ENCODE data around the gene CLDN5. TPM values are rescaled to one million over a fixed set of nuclear protein-coding genes. Genes with fewer than 3 reads are reported as not detected.

Gene CLDN5
- total RNA-seq, 4 donors from 2014 or later, result 94.9 to 170 (median 117) TPM

DNA sequence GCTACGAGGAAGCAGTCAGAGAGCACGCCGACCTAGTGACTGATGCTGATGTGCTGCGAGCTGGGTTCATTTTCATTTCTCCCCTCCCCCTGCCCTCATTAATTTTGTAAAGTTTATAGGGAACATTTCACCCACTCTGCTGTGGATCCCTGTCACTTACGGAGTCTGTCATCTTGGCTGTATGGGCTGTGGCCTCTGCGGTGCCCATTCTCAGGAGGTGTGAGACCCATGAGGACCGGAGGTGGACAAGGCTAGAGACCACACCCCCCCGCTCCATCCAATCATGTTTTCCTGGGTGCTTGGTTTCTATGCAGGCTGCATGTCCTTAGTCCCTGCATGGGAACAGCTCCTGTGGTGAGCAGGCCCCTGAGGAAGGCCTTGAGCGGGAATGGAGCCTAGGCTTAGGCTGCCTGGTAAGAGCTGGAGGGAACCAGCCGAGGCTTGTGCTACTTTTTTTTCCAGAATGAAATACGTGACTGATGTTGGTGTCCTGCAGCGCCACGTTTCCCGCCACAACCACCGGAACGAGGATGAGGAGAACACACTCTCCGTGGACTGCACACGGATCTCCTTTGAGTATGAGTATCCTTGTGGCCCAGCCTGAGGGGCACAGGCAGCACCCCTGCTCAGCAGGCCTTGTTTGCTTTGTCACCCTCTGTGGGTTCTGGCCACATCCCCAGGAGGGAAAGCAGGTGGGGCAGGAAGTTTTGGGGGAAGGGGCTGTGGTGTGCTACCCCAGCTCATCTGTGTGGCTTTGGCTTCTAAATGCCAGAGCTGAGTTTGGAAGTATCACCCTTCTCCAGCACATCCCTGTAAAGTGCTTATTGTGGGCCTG lies 19.1 kb downstream of the CLDN5 start:
- TF ChIP-seq, protein P1, sequence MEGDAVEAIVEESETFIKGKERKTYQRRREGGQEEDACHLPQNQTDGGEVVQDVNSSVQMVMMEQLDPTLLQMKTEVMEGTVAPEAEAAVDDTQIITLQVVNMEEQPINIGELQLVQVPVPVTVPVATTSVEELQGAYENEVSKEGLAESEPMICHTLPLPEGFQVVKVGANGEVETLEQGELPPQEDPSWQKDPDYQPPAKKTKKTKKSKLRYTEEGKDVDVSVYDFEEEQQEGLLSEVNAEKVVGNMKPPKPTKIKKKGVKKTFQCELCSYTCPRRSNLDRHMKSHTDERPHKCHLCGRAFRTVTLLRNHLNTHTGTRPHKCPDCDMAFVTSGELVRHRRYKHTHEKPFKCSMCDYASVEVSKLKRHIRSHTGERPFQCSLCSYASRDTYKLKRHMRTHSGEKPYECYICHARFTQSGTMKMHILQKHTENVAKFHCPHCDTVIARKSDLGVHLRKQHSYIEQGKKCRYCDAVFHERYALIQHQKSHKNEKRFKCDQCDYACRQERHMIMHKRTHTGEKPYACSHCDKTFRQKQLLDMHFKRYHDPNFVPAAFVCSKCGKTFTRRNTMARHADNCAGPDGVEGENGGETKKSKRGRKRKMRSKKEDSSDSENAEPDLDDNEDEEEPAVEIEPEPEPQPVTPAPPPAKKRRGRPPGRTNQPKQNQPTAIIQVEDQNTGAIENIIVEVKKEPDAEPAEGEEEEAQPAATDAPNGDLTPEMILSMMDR (IDR thresholded peaks at IDR 0.05), result no peak
- no peak for TF ChIP-seq POLR2A (IDR thresholded peaks at IDR 0.05)
- intact Hi-C loops (cut with DNase I; ENCODE audit: low total_unique reads), result no loop called here
- no peak for DNase-seq (ENCODE audit: low spot score in 2 of 2)
- WGBS, 2 donors, result 89 to 94% methylated on average over 18 of the region's 18 CpGs
- no peak overlapping the region for H3K4me3 ChIP-seq (ENCODE audit: low read depth, poor library complexity, severe bottlenecking)

DNA sequence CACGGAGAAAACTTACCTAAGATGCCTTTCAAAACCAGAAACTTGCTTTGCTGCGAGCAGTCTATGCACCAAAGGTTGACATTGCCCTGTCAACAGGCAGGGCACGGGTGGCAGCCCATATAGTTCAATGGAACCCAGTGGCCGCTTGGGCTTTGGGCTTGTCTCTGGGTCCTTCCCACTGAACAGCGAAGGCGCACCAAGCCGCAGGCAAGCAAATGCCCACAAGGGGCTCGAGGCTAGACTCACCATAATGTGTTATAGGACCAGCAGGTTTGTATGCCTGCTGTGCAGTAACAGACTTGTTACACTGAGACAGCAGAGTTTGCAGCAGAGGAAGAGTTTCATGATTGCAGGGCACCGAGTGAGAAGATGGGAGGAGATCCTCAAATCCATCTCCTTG lies 20.3 kb downstream of the CLDN5 start:
- WGBS, 2 donors, result 92 to 96% methylated on average over 9 of the region's 9 CpGs
- H3K4me3 ChIP-seq (ENCODE audit: low read depth, poor library complexity, severe bottlenecking), result no peak overlapping the region
- DNase-seq (ENCODE audit: low spot score in 2 of 2), result no peak
- intact Hi-C loops (cut with DNase I; ENCODE audit: low total_unique reads), result no loop called here
- TF ChIP-seq, protein P1 (IDR thresholded peaks at IDR 0.05), result no peak
- TF ChIP-seq POLR2A (IDR thresholded peaks at IDR 0.05), result no peak

DNA sequence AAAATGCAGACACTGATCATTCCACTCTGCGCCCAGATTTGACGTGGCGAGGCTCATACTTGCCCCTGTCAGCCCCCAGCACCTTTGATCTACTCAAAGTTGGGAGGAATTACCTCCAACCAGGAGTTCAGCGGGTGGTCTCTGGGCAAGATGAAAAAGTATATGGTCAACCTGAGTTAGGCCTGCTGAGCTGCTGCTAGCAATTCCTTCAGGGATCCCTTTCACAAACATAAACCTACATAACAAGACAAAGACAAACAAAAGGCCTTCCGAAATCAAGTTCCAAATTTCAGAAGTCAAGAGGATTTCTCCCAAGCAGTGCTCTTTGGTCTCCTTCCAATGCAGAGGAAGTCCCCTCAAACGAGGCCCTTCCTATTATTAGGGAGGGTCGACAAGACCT lies 20.8 kb downstream of the CLDN5 start:
- H3K4me3 ChIP-seq (ENCODE audit: low read depth, poor library complexity, severe bottlenecking), result no peak overlapping the region
- TF ChIP-seq, protein P1 (IDR thresholded peaks at IDR 0.05), result no peak
- no peak for TF ChIP-seq POLR2A (IDR thresholded peaks at IDR 0.05)
- 85 to 86% methylated on average over 7 of the region's 7 CpGs for WGBS, 2 donors
- no peak for DNase-seq (ENCODE audit: low spot score in 2 of 2)
- intact Hi-C loops (cut with DNase I; ENCODE audit: low total_unique reads), result no loop called here

DNA sequence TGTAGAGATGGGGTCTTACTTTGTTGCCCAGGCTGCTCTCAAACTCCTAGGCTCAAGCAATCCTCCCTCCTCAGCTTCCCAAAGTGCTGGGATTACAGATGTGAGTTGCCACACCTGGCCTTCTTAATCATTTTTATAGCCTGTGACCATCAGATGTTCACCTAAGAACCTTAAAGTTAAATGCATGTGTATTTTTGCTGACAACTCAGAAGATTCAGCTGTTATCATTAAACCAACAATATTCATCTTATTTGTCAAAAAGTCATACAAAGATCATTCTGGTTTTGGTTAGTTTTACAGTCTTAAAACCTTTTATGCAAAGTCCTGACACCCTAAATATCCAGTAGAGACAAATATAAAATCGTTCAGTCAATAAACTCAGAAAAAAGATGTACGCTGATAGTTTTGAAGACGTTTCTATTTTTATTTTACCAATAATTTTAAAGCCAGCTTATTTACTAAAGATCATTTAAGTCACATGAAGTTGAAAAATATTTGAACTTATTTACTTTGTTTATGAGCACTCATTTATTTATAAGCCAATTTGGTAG lies 22.2 kb downstream of the CLDN5 start:
- no peak overlapping the region for H3K4me3 ChIP-seq (ENCODE audit: low read depth, poor library complexity, severe bottlenecking)
- no peak for TF ChIP-seq POLR2A (IDR thresholded peaks at IDR 0.05)
- TF ChIP-seq, protein P1 (IDR thresholded peaks at IDR 0.05), result no peak
- 90 to 91% methylated on average over 3 of the region's 3 CpGs for WGBS, 2 donors
- intact Hi-C loops (cut with DNase I; ENCODE audit: low total_unique reads), result no loop called here
- no peak for DNase-seq (ENCODE audit: low spot score in 2 of 2)

DNA sequence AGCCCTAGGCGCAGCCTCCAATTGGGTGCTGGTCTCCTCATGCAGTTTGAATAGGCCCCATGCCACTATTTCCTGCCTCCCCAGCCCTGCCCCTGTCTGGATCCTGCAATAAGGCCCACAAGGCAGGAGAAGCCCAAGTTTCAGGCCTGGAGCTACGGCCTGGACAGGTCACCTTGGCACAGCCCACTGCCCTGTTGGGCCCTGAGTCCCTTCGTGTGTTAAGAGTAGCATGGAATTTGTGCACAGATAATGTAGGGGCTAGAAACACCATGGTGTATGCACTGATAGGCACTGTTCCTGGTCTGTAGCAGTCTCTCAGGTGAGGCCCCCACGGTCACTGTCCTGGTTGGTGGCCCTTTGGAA lies 24.3 kb downstream of the CLDN5 start:
- intact Hi-C loops (cut with DNase I; ENCODE audit: low total_unique reads), result no loop called here
- no peak for DNase-seq (ENCODE audit: low spot score in 2 of 2)
- no peak for TF ChIP-seq POLR2A (IDR thresholded peaks at IDR 0.05)
- H3K4me3 ChIP-seq (ENCODE audit: low read depth, poor library complexity, severe bottlenecking), result no peak overlapping the region
- 97 to 100% methylated on average over 3 to 4 of the region's 4 CpGs for WGBS, 2 donors

DNA sequence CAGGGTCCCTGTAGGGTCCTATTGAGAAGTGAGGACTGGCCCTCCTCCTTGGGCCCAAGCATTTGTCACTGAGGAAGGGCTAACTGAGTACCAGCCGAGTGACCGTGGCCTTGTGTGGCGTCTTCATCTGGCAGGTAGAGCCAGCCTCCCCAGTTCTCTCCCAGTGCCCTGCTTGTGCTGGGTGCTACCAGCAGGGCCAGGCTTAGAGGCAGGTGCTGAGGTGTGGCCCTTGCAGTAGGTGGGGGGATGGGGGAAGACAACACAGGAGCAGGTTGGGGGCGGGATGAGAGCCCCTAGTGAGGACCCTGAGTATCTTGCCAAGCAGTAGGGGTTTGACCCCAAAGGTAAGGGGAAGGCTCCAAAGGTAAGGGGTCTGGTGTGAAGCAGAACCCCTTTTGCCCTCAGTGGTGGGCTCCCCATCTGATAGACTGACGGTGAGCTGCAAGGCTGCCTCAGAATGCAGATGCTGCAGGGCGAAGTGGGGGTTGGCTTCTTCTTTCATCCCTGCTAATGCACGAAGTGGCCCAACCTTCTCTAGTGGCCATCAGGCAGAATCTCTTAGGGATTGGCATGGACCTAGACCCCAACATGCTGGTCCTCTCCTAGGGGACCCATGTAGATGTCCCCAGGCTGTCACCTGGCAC lies 24.9 kb downstream of the CLDN5 start:
- no peak for TF ChIP-seq POLR2A (IDR thresholded peaks at IDR 0.05)
- TF ChIP-seq, protein P1 (IDR thresholded peaks at IDR 0.05), result no peak
- H3K4me3 ChIP-seq (ENCODE audit: low read depth, poor library complexity, severe bottlenecking), result no peak overlapping the region
- intact Hi-C loops (cut with DNase I; ENCODE audit: low total_unique reads), result no loop called here
- 94 to 99% methylated on average over 7 of the region's 7 CpGs for WGBS, 2 donors
- no peak for DNase-seq (ENCODE audit: low spot score in 2 of 2)
